Esophagus squamous epithelium (tissue), 5 donors: Measurements from ENCODE around the gene IDH3B. TPM values are rescaled to one million over a fixed set of nuclear protein-coding genes. Genes with fewer than 3 reads are reported as not detected.
A peak's percentile ranks its signal among the peaks of the same experiment; 100 is the strongest.

ENCODE experiments used
- DNase-seq: peaks from one replicate; lab custom pipeline; 2025; lab: John Stamatoyannopoulos, UW
- H3K27ac ChIP-seq, 4 donors: fragments of 200-600 bp; sonication (generic); one replicate each; pipeline ENCODE4 v1.5.1; 2016 to 2019; ENCODE audit warnings: mild to moderate bottlenecking in 1 of 4
- H3K27me3 ChIP-seq, 4 donors: fragments of 200-600 bp; sonication (generic); 1 replicate in 3 of 4; 2 replicates in 1 of 4; pipeline versions ENCODE4 v1.5.1 to v1.6.0; 2017 to 2021; ENCODE audit warnings: antibody characterized with exemption in 1 of 4
- H3K36me3 ChIP-seq, 3 donors: fragments of 200-600 bp; sonication (generic); one replicate each; pipeline ENCODE4 v1.5.1; 2016 to 2019
- H3K4me1 ChIP-seq, 3 donors: fragments of 200-600 bp; sonication (generic); one replicate each; pipeline ENCODE4 v1.5.1; 2017 to 2019
- H3K4me3 ChIP-seq, 4 donors: fragments of 200-600 bp; sonication (generic); 1 replicate in 3 of 4; 2 replicates in 1 of 4; pipeline ENCODE4 v1.5.1; 2016 to 2019; ENCODE audit warnings: mild to moderate bottlenecking in 2 of 4, moderate library complexity in 1 of 4
- H3K9me3 ChIP-seq, 3 donors: fragments of 200-600 bp; sonication (generic); one replicate each; pipeline ENCODE4 v1.5.1; 2016 to 2019
- POLR2A ChIP-seq, 4 donors: fragments of 450-650 bp; IDR thresholded peaks; one replicate each; pipeline ENCODE4 v1.6.1; 2017; ENCODE audit warnings: antibody characterized with exemption in 4 of 4, mild to moderate bottlenecking in 4 of 4, moderate library complexity in 3 of 4
- WGBS, 2 donors: methylation state at CpG; one replicate each; pipeline ENCODE4 v1.1.5; 2018; 5-methylcytosine and 5-hydroxymethylcytosine counted together
- intact Hi-C: fragments of 100-400 bp; cut with DNase I; formaldehyde crosslinking; loops from one replicate; pipeline ENCODE4 v1.15.0; 2022
- total RNA-seq, 4 donors: library from RNA; depleted of rRNA; stranded (reverse); fragments of >200 nt; gene quantifications; one replicate each; pipeline ENCODE4 v1.1.0, GENCODE V29; 2016
- TF ChIP-seq, protein P1 (sequence below), 6 experiments: fragments of 450-650 bp in 4 of 6; fragments of 200-600 bp in 2 of 6; sonication (generic) in 2 of 6; IDR thresholded peaks; one replicate each; pipeline ENCODE4 v1.5.1; 2016 to 2019; ENCODE audit warnings: antibody characterized with exemption in 6 of 6, mild to moderate bottlenecking in 4 of 6, moderate library complexity in 4 of 6
- donor health status: DM: yes; HTN: yes; CAD: no.

IDH3B gene
- total RNA-seq, 4 donors from 2014 or later: 77.4 to 136 (median 123) TPM

DNA sequence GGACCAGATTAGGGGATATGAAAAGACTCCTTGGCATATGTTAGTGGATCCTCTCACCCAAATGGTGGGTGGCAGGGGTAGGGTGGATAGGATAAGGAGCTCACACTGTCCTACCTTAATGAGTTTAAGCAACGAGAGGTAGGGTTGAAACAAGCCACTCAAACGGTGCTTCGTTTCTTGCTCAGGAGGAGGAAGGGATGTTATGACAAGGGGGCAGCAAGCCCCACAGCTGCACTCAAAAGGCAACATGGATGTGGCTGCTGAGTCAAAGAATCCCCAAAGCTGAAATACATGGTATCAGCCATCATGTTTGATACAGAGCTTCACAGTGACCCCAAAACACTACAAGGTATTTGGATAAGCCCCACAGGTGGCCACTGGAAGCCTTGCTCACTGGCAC is 8.4 kb upstream of the IDH3B start:
- WGBS, 2 donors: 81 to 83% methylated on average over 3 of the region's 3 CpGs
- intact Hi-C loops: no loop called here
- H3K27ac ChIP-seq: no peak overlapping the region
- H3K9me3 ChIP-seq: no peaks in the 10 kb centered on the region
- H3K4me3 ChIP-seq: no peak overlapping the region
- no peak for TF ChIP-seq POLR2A (IDR thresholded peaks at IDR 0.05)
- TF ChIP-seq, protein P1, sequence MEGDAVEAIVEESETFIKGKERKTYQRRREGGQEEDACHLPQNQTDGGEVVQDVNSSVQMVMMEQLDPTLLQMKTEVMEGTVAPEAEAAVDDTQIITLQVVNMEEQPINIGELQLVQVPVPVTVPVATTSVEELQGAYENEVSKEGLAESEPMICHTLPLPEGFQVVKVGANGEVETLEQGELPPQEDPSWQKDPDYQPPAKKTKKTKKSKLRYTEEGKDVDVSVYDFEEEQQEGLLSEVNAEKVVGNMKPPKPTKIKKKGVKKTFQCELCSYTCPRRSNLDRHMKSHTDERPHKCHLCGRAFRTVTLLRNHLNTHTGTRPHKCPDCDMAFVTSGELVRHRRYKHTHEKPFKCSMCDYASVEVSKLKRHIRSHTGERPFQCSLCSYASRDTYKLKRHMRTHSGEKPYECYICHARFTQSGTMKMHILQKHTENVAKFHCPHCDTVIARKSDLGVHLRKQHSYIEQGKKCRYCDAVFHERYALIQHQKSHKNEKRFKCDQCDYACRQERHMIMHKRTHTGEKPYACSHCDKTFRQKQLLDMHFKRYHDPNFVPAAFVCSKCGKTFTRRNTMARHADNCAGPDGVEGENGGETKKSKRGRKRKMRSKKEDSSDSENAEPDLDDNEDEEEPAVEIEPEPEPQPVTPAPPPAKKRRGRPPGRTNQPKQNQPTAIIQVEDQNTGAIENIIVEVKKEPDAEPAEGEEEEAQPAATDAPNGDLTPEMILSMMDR (IDR thresholded peaks at IDR 0.05): no peak
- no peaks in the 10 kb centered on the region for H3K27me3 ChIP-seq
- DNase-seq: no peak
- H3K36me3 ChIP-seq: no peaks in the 10 kb centered on the region
- no peaks in the 10 kb centered on the region for H3K4me1 ChIP-seq

DNA sequence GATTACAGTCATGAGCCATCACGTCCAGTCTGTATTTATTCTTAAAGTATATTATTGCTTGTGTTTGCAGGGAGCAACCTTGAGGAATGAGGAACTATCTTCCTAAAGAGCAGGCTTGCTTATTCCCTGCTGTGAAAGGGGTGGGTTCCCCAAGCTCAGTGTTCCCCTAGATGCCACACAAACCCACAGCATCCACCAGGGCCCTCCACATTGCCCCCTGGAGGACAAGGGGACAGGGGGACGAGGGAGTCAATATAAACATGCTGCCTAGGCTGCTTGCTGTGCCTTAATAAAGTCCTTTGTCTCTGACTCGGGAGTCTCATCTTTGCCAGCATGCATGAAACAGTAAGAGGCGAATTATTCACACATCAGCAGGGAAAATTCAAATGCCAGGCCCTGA is 8.0 kb upstream of the IDH3B start:
- intact Hi-C loops: no loop called here
- H3K36me3 ChIP-seq: no peaks in the 10 kb centered on the region
- no peaks in the 10 kb centered on the region for H3K9me3 ChIP-seq
- 14 to 38% methylated on average over 3 of the region's 4 CpGs for WGBS, 2 donors
- H3K4me1 ChIP-seq: no peaks in the 10 kb centered on the region
- no peak for TF ChIP-seq POLR2A (IDR thresholded peaks at IDR 0.05)
- TF ChIP-seq, protein P1 (IDR thresholded peaks at IDR 0.05): no peak
- DNase-seq: no peak
- H3K27ac ChIP-seq: no peak overlapping the region
- H3K27me3 ChIP-seq: no peaks in the 10 kb centered on the region
- no peak overlapping the region for H3K4me3 ChIP-seq

DNA sequence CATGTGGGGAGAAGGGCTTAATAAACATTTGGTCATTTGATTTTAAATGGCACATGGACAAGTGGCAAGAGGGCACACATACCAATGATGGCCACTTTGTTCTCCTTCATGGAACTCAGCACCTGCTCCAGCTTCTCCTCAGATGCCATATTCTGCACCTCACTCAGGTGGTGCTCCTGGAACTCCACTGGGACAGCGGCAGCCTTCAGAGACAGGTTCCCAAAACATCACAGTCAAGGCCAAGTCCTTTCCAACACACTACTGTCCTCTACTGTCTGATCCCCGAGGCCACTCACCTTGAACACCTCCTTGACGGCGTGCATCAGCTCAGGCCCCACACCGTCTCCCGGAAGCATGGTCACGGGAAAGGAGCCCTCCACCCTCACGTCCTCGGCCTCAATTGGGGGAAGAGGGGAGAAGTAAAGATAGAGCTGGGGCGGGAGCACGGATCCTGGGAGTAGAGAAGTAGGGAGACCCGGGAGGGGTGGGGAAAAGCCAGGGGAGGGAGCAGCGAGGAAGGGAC is 591 bp downstream of the IDH3B start:
- H3K4me1 ChIP-seq: peaks cover 10 to 20% (median 13%) of the 10 kb centered on the region in 3 donors
- no peaks in the 10 kb centered on the region for H3K9me3 ChIP-seq
- H3K4me3 ChIP-seq: peak overlapping the region; percentile 60 to 99 (median 88)
- DNase-seq: no peak
- no peaks in the 10 kb centered on the region for H3K27me3 ChIP-seq
- peak overlapping the region; percentile 77 to 93 (median 90) for H3K27ac ChIP-seq
- H3K36me3 ChIP-seq: peaks cover 0 to 49% (median 20%) of the 10 kb centered on the region in 3 donors
- WGBS, 2 donors: 3 to 18% methylated on average over 6 to 7 of the region's 13 CpGs
- intact Hi-C loops: no loop called here
- TF ChIP-seq POLR2A (IDR thresholded peaks at IDR 0.05): no peak
- TF ChIP-seq, protein P1 (IDR thresholded peaks at IDR 0.05): no peak

DNA sequence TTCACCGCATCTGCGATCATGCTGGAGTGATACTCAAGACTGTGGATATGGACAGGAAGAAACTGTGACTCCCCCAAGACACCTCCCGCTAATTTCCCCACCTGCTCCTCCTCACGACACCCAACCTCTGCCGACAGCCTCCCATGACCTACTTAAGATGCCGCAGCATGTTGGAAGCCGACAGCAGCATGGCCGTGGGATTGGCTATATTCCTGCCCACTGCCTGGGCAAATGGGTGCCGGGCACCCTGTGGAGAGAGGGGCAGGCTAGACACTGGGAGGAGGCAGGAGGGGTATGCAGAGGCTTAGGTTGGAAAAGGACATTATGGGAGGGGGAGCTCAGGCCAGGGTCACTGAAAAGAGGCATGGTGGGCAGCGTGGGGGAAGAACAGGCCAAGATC is 4.5 kb downstream of the IDH3B start:
- Histone ChIP-seq H3K4me3 (no peak overlapping the region), H3K9me3 (no peaks in the 10 kb centered on the region), H3K36me3 (peaks cover 36 to 87% (median 43%) of the 10 kb centered on the region in 3 donors), H3K27me3 (no peaks in the 10 kb centered on the region), H3K4me1 (peaks cover 10 to 29% (median 17%) of the 10 kb centered on the region in 3 donors), H3K27ac (no peak overlapping the region)
- DNase-seq: no peak
- WGBS, 2 donors: 80 to 92% methylated on average over 4 to 8 of the region's 10 CpGs
- intact Hi-C loops: no loop called here
- TF ChIP-seq, protein P1 (IDR thresholded peaks at IDR 0.05): no peak
- no peak for TF ChIP-seq POLR2A (IDR thresholded peaks at IDR 0.05)

DNA sequence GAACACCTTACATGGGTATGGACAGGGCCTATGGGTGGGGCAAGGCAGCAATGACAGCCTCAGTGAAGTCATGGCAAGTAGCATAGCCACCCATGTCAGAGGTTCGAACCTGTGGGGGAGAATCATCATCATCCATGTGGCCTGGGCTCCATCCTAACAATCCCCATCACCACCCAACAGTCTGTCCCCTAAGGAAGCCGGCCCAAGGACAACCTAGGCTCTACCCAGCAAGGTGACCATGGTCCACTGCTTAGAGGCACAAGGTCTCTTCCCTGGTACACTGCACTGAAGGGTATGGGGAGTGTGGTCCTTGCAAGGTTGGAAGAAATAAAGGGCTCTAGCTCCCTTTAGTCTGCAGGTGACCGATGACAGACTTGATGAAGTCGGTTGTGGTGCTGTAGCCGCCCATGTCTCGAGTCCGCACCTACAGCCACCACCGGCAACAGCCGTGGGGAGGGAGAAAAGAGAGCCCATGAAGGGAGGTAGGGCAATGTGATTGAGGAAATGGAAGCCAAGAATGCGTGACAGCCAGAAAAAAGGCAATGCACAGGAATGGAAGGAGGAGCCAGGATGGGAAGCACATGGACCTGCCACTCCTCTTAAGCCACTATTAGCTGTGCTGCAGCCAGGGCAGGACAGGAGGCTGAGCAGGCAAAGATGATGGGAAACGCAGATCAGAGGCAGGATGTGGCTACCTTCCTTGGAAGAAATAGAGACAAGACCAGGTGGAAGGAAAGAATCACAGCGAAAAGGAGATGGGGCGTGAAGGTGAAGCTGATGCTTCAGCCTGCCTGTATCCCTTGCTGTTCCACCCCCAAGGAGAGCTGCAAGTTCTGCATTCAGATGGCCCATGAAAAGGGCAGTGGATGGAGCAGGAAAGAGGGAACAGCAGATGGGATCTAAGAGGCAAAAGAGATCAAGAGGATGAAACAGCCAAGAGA is 5.3 kb downstream of the IDH3B start:
- no peak for DNase-seq
- no peaks in the 10 kb centered on the region for H3K9me3 ChIP-seq
- H3K4me3 ChIP-seq: no peak overlapping the region
- TF ChIP-seq, protein P1 (IDR thresholded peaks at IDR 0.05): no peak
- no peak for TF ChIP-seq POLR2A (IDR thresholded peaks at IDR 0.05)
- 64 to 72% methylated on average over 13 of the region's 13 CpGs for WGBS, 2 donors
- peaks cover 42 to 96% (median 43%) of the 10 kb centered on the region in 3 donors for H3K36me3 ChIP-seq
- H3K27ac ChIP-seq: no peak overlapping the region
- no peaks in the 10 kb centered on the region for H3K27me3 ChIP-seq
- peaks cover 18 to 34% (median 22%) of the 10 kb centered on the region in 3 donors for H3K4me1 ChIP-seq
- intact Hi-C loops: no loop called here
